Mononuclear cell (primary cell): ENCODE measurements around the gene ZYX. TPM values are rescaled to one million over a fixed set of nuclear protein-coding genes. Genes with fewer than 3 reads are reported as not detected.

Source experiments
- H3K27me3 ChIP-seq: 2 replicates; pipeline ENCODE4 v1.6.0; 2011; ENCODE audit warnings: low read length, control low read depth; ENCODE audit not compliant: insufficient read depth
- H3K4me1 ChIP-seq: 2 replicates; pipeline ENCODE4 v1.5.1; 2011; ENCODE audit warnings: mild to moderate bottlenecking, low read length, control low read depth; ENCODE audit not compliant: insufficient read depth
- H3K4me3 ChIP-seq: 2 replicates; pipeline ENCODE4 v1.5.1; 2011; ENCODE audit warnings: mild to moderate bottlenecking, low read length, moderate library complexity
- H3K9me3 ChIP-seq: 2 replicates; pipeline ENCODE4 v1.5.1; 2011; ENCODE audit warnings: low read depth, mild to moderate bottlenecking, control low read depth, low read length
- total RNA-seq: library from RNA; depleted of rRNA; stranded (reverse); fragments of >200 nt; gene quantifications from one replicate; pipeline ENCODE4 v1.2.3, GENCODE V29; 2012

The ZYX gene
- total RNA-seq, 1 donor, result 64.0 TPM

DNA sequence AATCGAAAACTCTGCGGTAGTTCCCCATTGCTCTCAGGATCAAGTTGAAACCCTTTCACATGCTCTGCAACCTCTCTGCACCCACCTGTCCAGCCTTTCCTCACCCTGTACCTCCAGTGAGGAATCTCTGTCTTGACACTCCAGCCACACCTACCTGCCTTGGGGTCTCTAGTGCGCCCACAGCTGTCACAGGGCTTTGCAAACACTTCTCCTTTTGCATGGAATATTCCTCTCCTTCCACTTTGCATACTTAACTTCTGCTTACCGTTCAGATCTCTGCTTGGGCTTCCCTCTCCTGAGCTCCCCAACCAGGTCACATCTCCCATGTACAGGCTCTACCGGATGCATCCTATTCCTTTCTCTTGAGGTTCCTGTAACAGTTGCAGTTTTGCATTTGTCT, 6.6 kb upstream of the ZYX start:
- H3K4me1 ChIP-seq, result peaks cover 83% of the 10 kb centered on the region
- no peaks in the 10 kb centered on the region for H3K27me3 ChIP-seq
- no peaks in the 10 kb centered on the region for H3K9me3 ChIP-seq
- no peak overlapping the region for H3K4me3 ChIP-seq

DNA sequence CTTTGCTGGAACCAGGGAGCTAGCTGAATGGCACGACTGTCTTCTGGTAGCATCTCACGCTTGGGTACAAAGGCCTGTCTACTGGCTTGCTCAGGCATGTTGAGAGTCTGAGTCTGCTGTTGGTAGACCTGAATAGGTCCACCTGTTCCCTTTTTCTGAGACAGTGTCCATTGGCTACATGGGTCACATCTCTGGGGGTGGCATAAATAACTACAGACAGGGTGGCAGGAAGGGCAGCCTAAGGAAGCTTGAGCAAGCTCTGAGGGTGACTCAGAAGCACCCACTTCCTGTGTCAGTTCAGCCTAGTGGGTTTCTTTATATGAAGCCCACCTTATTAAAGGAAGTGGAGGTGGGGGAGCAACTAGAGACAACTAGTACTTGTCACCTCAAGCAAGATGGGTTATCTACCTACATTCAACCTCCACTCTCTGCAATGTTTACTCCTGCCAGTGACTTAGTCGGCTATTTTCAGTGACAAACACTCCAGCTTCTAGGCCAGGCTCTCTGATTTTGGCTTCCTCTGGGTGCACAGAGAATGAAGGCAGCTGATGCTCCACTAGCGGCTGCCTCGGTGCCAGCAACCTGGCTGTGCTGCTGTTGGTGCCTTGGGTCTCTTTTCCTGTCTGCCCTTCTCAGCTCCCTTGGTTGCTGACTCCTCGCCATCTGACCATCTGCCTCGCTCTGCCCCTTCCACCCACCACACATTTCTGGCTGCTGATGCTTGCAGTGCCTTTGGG, 5.7 kb upstream of the ZYX start:
- Histone ChIP-seq H3K4me1 (peaks cover 88% of the 10 kb centered on the region), H3K9me3 (no peaks in the 10 kb centered on the region), H3K27me3 (no peaks in the 10 kb centered on the region), H3K4me3 (no peak overlapping the region)

DNA sequence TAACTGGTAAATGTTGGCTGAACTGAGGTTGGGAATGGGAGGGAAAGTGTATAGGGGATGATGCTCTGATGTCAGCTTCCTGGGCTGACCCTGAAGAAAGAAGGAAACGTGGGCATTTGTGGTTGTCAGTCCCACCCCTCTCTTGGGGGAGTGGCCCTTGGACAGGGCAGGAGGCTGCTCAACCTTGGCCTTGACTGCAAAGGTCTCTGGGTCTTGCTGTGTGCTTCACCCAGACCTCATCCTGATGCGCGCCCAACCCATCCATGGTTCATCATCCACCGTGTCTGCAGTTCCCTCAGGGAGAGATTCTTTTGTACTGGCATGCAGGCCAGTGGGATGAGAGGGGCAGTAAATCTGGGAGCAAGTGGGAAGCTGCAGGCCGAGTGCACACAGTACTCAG, 4.7 kb upstream of the ZYX start:
- Histone ChIP-seq H3K27me3 (no peaks in the 10 kb centered on the region), H3K4me3 (no peak overlapping the region), H3K9me3 (no peaks in the 10 kb centered on the region), H3K4me1 (peaks cover 86% of the 10 kb centered on the region)

DNA sequence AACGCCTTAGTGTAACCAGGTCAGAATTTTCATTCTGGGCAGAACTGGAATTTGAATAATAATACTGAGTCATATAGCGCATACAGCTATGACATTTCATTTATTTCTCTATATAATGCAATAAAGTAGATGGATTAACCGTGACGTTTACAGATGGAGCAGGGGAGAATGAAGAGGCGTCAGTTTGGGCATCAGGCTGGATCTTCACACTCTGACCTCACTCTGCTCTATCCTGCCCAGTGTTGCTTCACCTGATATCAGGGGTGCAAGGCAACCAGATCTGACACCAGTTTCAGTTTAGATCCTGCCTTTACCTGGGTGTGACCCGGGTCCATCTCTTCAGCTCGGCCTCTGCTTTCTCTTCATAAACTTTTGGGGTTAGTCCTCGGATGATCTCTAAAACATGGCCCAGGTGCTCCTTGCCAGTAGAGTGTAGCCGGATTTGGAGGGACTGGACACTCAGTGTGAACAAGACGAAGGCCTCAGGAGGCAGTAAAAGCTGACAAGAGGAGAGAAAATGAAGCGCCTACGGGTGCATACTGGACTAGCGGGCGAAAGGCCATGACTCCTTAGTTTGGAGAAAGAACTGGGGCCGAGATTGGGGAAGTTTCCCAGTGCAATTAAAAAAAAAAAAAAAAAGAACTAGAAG, 1.4 kb upstream of the ZYX start:
- no peaks in the 10 kb centered on the region for H3K9me3 ChIP-seq
- no peaks in the 10 kb centered on the region for H3K27me3 ChIP-seq
- peak overlapping the region; percentile 93 for H3K4me3 ChIP-seq
- peaks cover 83% of the 10 kb centered on the region for H3K4me1 ChIP-seq

DNA sequence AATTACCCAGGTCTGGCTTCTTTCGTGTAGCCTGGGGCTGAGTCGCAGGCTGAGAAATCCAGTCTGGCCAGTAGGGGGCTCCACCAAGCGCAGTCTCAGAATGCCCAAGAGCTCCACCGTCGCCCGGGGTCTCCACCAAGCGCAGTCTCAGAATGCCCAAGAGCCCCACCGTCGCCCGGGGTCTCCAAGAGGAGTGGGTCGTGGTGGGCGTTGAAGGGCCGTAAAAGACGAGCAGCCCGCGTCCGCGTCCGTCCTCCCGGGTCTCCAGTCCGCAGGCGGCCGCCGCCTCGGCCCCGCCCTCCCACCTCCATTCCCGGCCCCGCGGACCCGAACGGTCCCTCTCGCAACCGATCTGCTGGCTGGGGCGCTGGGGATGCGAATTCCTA, 892 bp upstream of the ZYX start:
- no peaks in the 10 kb centered on the region for H3K27me3 ChIP-seq
- peak overlapping the region; percentile 93 for H3K4me3 ChIP-seq
- H3K4me1 ChIP-seq, result peaks cover 83% of the 10 kb centered on the region
- no peaks in the 10 kb centered on the region for H3K9me3 ChIP-seq

DNA sequence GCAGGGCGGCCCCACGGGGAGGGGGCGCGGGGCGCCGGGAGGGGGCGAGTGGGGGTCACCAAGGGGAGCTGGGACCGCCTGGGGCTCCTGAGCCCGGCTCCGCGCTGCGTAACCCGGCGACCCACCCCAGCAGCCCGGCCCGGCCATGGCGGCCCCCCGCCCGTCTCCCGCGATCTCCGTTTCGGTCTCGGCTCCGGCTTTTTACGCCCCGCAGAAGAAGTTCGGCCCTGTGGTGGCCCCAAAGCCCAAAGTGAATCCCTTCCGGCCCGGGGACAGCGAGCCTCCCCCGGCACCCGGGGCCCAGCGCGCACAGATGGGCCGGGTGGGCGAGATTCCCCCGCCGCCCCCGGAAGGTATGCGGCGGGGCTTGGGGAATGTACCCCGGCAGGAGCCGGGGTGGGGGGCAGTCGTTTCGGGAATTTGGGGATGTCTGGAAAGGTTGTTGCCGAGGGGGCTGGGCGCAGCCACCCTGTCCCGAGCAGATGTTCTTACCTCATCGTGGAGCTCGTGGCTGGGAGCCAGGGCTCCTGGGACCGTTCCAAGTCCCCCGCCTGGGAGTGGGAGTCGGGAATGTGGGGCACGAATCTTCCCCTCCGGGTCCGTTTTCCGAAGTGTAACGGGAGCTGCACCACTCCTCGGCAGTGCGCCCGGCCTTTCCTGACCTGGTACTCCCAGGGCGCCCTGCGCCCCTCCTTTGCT, 431 bp downstream of the ZYX start:
- Histone ChIP-seq H3K4me3 (peak overlapping the region; percentile 93), H3K27me3 (no peaks in the 10 kb centered on the region), H3K9me3 (no peaks in the 10 kb centered on the region), H3K4me1 (peaks cover 83% of the 10 kb centered on the region)

DNA sequence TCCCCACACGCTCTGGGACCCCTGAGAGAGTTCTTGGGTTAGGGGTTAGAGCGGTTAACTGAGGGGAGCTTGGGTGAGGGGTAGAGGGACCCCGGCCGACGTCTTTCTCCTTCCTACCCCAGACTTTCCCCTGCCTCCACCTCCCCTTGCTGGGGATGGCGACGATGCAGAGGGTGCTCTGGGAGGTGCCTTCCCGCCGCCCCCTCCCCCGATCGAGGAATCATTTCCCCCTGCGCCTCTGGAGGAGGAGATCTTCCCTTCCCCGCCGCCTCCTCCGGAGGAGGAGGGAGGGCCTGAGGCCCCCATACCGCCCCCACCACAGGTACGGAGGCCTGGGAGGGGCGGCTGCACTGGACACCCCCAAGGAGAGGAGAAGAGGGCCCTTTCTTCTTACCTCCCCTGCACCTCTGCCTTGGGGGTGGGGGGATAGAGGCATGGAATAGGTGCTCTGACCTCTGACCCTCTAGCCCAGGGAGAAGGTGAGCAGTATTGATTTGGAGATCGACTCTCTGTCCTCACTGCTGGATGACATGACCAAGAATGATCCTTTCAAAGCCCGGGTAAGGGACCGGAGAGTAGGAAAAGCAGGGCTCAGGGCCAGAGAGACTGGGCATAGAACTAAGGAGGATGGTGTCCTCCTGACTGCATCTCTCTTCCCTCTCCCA, 1.1 kb downstream of the ZYX start:
- H3K27me3 ChIP-seq, result no peaks in the 10 kb centered on the region
- no peaks in the 10 kb centered on the region for H3K9me3 ChIP-seq
- H3K4me3 ChIP-seq, result peak overlapping the region; percentile 93
- peaks cover 83% of the 10 kb centered on the region for H3K4me1 ChIP-seq

DNA sequence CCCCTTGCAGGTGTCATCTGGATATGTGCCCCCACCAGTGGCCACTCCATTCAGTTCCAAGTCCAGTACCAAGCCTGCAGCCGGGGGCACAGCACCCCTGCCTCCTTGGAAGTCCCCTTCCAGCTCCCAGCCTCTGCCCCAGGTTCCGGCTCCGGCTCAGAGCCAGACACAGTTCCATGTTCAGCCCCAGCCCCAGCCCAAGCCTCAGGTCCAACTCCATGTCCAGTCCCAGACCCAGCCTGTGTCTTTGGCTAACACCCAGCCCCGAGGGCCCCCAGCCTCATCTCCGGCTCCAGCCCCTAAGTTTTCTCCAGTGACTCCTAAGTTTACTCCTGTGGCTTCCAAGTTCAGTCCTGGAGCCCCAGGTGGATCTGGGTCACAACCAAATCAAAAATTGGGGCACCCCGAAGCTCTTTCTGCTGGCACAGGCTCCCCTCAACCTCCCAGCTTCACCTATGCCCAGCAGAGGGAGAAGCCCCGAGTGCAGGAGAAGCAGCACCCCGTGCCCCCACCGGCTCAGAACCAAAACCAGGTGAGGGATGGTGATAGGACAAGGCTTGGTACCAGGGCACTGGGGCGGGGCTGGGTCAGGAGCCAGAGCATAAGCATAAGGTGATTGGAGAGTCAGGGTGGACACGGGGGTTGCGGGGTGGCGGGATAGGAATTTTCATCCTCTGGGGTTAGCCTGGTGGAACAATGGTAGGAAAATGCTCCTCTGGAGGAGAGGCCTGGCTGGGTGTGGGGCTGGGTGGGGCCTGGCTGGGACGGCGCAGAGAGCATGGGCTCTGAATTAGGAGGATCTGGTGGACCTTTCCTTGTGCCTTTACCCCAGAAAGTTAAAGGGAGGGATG, 1.9 kb downstream of the ZYX start:
- Histone ChIP-seq H3K4me1 (peaks cover 83% of the 10 kb centered on the region), H3K9me3 (no peaks in the 10 kb centered on the region), H3K27me3 (no peaks in the 10 kb centered on the region), H3K4me3 (peak overlapping the region; percentile 93)

DNA sequence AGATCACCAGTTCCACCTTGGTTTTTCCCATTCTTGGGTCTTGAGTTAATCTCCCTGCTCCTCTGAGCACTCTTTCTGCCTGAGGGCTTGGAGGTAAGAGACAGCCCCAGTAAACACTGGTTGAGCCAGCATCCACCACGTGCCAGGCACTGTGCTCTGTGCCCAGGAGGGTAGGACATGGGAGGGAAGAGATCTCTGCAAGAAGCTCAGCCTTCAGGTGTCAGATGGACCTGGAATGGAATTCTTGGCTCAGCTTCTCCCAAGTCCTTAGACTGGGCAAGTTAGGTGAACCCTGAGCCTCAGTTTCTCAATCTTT, 2.5 kb downstream of the ZYX start:
- Histone ChIP-seq H3K4me3 (peak overlapping the region; percentile 93), H3K27me3 (no peaks in the 10 kb centered on the region), H3K4me1 (peaks cover 79% of the 10 kb centered on the region), H3K9me3 (no peaks in the 10 kb centered on the region)

DNA sequence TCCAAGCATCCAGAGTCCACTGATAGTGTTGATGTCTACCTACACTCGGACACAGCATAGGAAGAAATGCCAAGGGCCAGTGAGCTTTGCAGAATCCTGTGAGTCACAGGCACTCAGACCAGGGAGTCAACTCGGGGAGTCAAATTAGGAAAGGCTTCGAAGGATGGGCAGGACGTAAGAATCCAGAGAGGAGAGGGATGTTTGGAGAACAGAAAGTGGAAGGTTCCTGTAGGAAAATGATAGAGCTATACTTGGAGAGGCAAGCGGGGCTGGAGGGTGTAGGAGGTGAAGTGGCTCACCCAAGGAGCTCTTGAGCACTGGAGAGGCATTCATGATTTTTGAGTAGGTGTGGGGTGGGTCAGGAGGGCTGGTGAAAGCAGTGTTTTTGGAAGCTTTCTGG, 3.0 kb downstream of the ZYX start:
- Histone ChIP-seq H3K27me3 (no peaks in the 10 kb centered on the region), H3K9me3 (no peaks in the 10 kb centered on the region), H3K4me1 (peaks cover 73% of the 10 kb centered on the region), H3K4me3 (peak overlapping the region; percentile 93)

DNA sequence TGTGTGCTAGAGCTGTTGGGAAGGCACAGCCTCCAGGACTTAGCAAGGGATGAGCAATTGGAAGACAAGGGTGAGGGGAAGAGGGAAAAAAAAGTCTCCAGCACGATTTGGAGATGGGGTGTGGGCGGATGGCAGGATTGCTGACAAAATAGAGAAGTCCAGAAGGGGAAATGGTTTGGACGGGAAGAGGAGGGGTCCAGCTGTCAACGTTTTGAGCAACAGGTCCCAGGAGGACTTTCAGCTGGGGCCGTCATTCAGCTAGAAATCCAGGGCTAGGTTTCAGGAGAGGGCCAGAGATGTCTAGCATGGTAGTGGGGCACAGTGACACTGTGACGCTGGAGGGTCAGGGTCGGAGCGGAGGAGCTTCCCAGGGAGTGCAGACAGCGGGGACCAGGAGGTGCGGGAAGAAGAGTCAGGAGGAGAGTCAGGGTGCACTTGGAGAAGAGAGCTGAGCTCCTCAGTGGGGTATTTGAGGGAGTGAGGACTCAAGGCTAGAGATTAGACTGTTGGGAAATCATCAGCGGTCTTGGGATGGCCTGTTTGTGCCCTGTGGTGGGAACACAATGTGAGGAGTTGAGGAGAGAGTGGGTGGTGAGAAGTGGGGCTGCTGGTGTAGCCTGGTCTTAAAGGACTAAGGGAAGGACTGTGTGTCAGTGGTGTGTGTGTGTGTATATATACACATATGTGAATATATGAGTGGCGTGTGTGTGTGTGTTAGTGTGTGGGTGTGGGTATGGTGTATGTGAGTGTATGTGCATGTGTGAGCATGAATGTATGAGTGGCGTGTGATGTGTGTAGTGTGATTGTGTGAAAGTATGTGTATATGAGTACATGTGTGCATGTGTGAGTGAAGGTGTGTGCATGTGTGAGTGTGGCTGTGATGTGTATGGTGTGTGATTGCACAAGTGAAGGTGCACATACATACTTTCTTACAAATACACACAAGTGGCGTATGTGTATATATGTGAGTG, 3.8 kb downstream of the ZYX start:
- no peaks in the 10 kb centered on the region for H3K9me3 ChIP-seq
- H3K4me3 ChIP-seq, result peak overlapping the region; percentile 93
- H3K27me3 ChIP-seq, result no peaks in the 10 kb centered on the region
- H3K4me1 ChIP-seq, result peaks cover 65% of the 10 kb centered on the region

DNA sequence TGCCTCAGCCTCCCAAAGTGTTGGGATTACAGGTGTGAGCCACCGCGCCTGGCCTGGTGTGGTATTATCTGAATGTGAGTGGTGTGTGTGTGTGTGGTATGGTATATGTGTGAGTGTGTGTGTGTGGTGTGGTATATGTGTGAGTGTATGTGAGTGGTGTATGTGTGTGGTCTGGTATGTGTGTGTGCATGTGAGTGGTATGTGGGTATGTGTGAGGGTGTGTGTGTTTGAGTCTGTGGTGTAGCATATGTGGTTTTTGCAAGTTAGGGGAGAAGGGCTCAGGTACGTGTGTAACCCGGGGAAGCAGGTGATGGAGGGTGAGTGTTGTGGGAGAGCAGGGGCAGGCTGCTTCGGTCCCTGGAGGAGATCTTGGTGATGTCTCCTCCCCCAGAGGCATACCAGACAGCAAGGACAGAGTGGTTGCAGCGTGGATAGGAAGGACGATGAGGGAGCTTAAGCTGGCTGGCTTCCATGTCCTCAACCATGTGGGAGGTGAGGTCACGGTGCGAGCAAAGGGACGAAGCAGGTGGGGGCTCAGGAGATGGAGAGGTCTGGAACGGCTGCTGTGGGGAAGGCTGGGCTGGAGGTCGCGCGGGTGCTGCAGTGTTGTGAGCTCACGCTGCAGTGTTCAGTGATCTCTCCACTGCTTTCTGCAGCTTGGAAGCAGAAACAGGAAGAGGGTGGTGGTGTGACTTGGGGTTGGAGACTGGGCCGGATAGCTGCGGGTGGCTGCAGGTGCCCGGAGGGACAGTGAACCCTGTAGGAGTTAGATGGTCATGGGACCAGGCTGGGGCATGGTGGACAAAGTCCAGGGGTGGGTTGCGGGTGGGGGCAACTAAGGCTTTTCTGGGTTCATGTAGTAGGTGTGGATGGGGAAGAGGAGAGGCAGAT, 5.0 kb downstream of the ZYX start:
- Histone ChIP-seq H3K4me1 (peaks cover 64% of the 10 kb centered on the region), H3K27me3 (no peaks in the 10 kb centered on the region), H3K9me3 (no peaks in the 10 kb centered on the region), H3K4me3 (peak overlapping the region; percentile 93)
